Measurements from ENCODE around the gene HAO1.

HAO1 gene

DNA sequence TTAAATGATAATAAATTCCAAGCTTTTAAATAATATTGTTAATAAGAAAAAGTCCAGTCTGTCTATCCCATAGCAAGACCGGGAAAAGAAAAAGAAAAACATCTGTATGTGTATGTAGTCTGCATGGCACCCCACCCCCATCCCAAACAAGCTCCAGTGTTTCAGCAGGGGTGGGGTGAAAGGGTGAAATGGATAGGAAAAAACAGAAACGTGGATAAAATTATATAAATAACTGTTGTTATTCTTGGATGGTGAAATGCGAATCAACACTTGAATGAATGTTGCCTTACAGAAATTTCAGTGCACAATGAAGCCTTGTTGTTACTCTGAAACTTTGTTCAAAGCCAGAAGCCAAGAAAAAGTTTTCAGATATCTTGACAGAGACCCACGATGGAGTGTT, 31.4 kb downstream of the HAO1 start:
- TF ChIP-seq, protein P1, sequence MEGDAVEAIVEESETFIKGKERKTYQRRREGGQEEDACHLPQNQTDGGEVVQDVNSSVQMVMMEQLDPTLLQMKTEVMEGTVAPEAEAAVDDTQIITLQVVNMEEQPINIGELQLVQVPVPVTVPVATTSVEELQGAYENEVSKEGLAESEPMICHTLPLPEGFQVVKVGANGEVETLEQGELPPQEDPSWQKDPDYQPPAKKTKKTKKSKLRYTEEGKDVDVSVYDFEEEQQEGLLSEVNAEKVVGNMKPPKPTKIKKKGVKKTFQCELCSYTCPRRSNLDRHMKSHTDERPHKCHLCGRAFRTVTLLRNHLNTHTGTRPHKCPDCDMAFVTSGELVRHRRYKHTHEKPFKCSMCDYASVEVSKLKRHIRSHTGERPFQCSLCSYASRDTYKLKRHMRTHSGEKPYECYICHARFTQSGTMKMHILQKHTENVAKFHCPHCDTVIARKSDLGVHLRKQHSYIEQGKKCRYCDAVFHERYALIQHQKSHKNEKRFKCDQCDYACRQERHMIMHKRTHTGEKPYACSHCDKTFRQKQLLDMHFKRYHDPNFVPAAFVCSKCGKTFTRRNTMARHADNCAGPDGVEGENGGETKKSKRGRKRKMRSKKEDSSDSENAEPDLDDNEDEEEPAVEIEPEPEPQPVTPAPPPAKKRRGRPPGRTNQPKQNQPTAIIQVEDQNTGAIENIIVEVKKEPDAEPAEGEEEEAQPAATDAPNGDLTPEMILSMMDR (IDR thresholded peaks at IDR 0.05; ENCODE audit: low read depth, low read length), result no peak
- no peak overlapping the region for H3K4me3 ChIP-seq (ENCODE audit: low read depth, low read length)

DNA sequence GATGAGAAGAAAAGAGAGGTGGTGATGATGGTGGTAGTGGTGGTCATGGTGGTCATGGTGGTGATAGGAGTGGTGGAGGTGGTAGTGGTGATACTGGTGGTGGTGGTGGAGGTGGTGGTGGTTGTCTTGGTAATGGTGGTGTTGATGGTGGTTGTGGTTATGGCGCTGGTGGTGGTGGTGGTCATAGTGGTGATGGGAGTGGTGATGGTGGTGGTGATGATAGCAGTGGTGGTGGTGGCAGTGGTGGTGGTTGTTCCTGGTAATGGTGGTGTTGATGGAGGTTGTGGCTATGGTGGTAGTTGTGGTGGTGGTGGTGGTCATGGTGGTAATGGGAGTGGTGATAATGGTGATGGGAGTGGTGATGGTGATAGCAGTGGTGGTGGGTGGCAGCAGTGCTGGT, 36.8 kb downstream of the HAO1 start:
- TF ChIP-seq, protein P1 (IDR thresholded peaks at IDR 0.05; ENCODE audit: low read depth, low read length), result no peak
- no peak overlapping the region for H3K4me3 ChIP-seq (ENCODE audit: low read depth, low read length)

DNA sequence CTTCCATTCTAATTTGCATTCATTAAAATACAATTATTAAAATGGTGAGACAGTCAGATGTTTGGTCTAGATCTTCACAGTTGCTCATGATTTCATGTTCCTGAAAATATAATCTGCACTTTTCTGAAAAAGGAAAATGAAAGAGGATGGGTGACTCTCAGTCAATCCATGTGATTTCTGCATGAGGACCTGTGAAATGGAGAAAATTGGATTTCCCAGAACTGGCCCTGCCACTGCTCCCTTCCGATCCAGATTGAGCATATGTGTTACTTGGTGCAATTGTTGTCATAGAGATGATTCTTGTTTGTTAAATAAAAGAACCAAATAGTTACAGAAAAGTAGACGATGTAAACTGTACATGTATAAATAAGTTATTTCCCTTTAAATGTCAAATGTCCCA, 37.4 kb downstream of the HAO1 start:
- TF ChIP-seq, protein P1 (IDR thresholded peaks at IDR 0.05; ENCODE audit: low read depth, low read length), result no peak
- no peak overlapping the region for H3K4me3 ChIP-seq (ENCODE audit: low read depth, low read length)

DNA sequence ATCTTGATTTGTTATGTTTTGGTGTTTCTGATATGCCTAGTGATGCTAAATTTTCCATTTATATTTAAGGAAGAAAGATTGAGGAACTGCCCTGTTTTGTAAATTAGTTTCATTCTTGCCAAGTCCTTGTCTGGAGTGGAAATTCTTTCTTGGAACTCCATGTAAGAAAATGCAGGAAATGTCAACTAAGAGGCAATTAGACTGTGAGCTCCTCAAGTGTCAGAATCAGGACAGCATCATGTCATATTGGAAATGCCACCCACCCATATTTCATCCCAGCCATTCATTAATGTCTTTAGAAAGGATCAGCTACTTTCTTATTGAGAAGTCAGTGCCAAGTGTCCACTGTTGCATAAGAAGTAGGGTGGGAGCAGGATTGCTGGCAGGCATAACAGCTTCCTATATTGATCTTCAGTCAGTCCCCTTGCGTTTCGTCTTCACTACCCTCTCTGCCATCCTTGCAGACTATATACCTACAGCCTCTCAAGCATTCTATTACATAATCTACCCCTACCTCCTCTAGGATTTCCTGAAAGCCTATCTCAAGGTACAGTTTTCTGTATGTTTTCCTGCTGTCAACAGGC, 42.4 kb downstream of the HAO1 start:
- H3K4me3 ChIP-seq (ENCODE audit: low read depth, low read length), result no peak overlapping the region
- TF ChIP-seq, protein P1 (IDR thresholded peaks at IDR 0.05; ENCODE audit: low read depth, low read length), result no peak

DNA sequence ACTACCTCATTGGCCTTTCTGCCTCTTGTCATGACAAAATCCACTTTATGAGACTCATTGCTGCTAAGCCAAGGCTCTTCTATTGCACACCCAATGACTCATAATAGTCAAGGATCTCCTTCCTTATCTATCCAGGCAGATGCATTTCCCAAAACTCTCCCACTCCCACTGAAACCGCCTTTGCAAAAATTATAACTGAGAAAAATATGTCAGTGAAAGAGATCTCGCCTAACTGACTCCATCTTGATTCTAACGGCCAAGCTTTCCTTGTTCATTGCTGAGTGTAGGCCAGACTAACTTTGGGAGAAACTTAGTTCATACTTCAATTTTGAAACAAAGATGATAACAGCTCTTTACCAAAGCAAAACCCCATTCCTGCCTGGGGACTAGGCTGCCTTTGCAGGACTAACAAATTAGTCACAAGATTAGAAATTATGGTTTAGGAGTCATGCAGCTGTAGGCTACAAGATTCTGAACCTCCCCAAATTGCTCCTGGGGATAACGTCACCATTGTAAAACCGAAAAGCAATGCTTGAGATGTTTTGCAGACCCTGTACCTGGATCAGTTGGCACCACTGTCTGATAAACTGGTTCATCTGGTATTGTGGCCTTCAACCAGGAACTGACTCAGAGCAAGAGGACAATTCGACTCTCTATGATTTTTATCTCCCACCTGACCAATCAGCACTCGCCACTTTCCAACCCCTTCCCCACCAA, 47.1 kb downstream of the HAO1 start:
- H3K4me3 ChIP-seq (ENCODE audit: low read depth, low read length), result no peak overlapping the region
- TF ChIP-seq, protein P1 (IDR thresholded peaks at IDR 0.05; ENCODE audit: low read depth, low read length), result no peak

DNA sequence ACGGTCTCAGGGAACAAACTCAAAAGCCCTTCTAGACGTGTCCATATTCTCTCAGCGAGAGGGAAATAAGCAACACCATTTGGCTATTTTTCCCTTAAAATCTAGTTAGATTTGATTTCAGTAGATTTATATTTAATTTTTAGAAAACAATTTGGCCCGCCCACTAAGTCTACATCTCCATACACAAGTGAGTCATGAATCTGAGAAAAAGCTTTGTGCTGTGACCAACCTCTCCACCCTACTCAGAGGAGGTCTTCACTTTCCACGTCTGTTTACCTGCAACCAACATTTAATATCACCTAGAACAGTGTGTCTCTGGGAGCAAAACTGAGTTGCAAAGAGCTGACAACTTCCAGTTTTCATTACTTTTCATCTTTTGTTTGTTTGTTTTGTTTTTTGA, 48.6 kb downstream of the HAO1 start:
- H3K4me3 ChIP-seq (ENCODE audit: low read depth, low read length), result no peak overlapping the region
- TF ChIP-seq, protein P1 (IDR thresholded peaks at IDR 0.05; ENCODE audit: low read depth, low read length), result no peak

DNA sequence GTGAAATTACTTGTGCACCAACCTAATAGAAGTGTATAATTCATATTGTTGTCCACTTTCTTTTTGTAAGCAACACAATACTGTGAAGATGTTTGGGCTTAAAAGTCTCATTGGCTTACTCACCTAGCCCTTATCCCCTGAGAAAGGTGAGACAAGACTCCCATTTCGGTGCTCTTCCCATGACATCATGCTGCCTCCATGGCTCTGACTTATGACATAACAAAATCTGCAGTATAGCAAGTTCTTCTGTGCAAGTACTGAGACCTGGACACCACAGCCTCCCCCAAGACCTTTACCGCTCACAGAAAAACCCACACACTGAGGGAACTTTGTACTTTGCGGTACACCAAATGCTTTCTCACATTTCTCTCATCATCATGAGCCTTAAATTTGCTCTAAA, 50.5 kb downstream of the HAO1 start:
- TF ChIP-seq, protein P1 (IDR thresholded peaks at IDR 0.05; ENCODE audit: low read depth, low read length), result no peak

More for the DNA sequence above, 50.5 kb downstream of the HAO1 start:
- H3K4me3 ChIP-seq (ENCODE audit: low read depth, low read length), result no peak overlapping the region
